ENCODE measurements around the gene EPHB1.

- TF ChIP-seq POLR2A (IDR thresholded peaks at IDR 0.05; ENCODE audit: borderline replicate concordance, extremely low read depth, insufficient read depth, insufficient read length) (no peak), POLR2AphosphoS5 (IDR thresholded peaks at IDR 0.05; ENCODE audit: low read depth, low read length) (no peak), CTCF (IDR thresholded peaks at IDR 0.05 in 2 of 3, conservative IDR thresholded peaks at IDR 0.05 in 1 of 3; ENCODE audit: borderline replicate concordance in 1 of 3, insufficient read depth in 1 of 3, low read depth in 2 of 3, low read length in 2 of 3) (no peak), RAD21 (IDR thresholded peaks at IDR 0.05; ENCODE audit: low read depth) (no peak), EZH2phosphoT487 (IDR thresholded peaks at IDR 0.05; ENCODE audit: borderline replicate concordance) (no peak), EZH2 (IDR thresholded peaks at IDR 0.05) (no peak), REST (IDR thresholded peaks at IDR 0.05; ENCODE audit: low read depth) (no peak), FOSL1 (IDR thresholded peaks at IDR 0.05; ENCODE audit: low read depth) (no peak), SRF (IDR thresholded peaks at IDR 0.05; ENCODE audit: low read depth) (no peak), TCF7L2 (IDR thresholded peaks at IDR 0.05; ENCODE audit: borderline replicate concordance, extremely low read depth, insufficient read depth, insufficient read length) (no peak), EGR1 (IDR thresholded peaks at IDR 0.05; ENCODE audit: low read depth) (no peak), YY1 (IDR thresholded peaks at IDR 0.05; ENCODE audit: extremely low read depth, insufficient replicate concordance, low read depth, low read length) (no peak), JUND (IDR thresholded peaks at IDR 0.05) (no peak), ZBTB33 (IDR thresholded peaks at IDR 0.05; ENCODE audit: extremely low read depth, insufficient replicate concordance, low read length) (no peak)
These were observed 92.5 kb downstream of the EPHB1 start for GRCh38 chr3:134887536-134887935.

All from HCT116 (cell line).